A673 (cell line): ENCODE data around the gene TOMM40L.

Experiments used
- CTCF ChIP-seq: fragments of 300-800, 200-600 bp; sonication (generic); conservative IDR thresholded peaks from 2 replicates; pipeline ENCODE4 v1.5.1; 2017; ENCODE audit warnings: low read depth, mild to moderate bottlenecking, antibody characterized with exemption, low read length, moderate library complexity, mixed read lengths
- EZH2 ChIP-seq: fragments of 200-600 bp; sonication (generic); IDR thresholded peaks from 2 replicates; pipeline ENCODE4 v1.6.1; 2017; ENCODE audit warnings: borderline replicate concordance, low read depth, mild to moderate bottlenecking, mixed read lengths, antibody characterized with exemption, low read length; ENCODE audit not compliant: poor library complexity, severe bottlenecking

GRCh38 chr1:161196521-161197451 lies 29.1 kb upstream of the TOMM40L start:
- TF ChIP-seq CTCF (no peak), EZH2 (no peak)
